HG03354 (cell line): Measurements from ENCODE around the gene NMRAL1.

Experiments
- ATAC-seq: cut with Tn5 transposase; IDR thresholded peaks from one replicate; pipeline ENCODE4 v1.9.1; 2021; ENCODE audit warnings: mild to moderate bottlenecking; ENCODE audit not compliant: unreplicated experiment, poor library complexity, severe bottlenecking

Gene NMRAL1

DNA sequence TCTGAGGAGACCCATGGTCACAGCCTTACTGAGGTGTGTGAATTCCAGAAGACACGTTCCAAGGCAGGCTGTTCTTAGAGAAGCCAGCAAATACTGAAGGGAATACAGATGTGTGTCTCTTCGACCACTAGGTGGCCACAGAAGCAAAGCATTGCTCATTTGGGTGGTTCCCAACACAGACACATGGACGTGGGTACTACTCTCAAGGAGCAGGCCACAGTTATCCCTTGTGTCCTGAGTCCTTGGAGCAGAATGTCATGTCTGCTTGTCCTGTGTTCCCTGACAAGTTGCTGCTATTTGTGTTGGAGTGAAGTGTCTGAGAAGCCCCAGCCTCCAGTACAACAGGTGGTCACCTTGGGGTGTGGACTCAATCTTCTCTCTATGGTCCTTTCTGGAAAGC, 32.0 kb upstream of the NMRAL1 start:
- peak; percentile 54 for ATAC-seq

DNA sequence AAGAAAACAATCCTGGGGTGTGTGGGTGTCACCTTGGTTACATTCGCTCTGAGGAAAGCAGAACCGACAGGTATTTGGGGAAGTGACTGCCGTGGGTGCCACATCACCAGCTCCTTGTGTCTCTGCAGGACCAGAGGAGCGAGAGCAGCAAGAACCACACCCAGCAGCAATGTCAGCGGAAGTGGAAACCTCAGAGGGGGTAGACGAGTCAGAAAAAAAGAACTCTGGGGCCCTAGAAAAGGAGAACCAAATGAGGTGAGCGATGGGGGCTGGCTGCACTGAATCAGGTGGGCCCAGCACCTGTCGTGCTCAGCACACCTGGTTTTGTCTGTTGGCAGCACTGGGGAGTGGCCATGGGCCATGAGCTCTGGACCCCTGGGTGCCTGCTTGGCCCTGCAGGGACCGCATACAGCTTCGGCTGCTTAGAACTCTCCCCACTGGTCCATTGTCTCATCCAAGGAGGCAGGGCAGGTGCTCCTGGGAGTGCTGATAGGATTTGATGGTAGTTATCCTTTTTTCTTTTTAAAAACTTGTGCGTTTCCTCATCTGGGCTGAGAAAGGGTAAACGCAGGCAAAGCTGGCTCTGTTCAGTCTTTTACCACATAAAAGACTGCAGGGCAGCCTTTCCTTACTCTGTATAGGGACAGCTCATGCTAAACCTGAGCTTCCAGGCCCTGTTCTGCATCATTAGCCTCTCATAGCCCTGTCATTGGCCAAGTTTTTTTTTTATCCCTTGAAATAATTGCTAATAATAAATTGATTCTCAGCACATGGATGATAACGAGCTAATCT, 31.1 kb upstream of the NMRAL1 start:
- ATAC-seq, result peak; percentile 88

DNA sequence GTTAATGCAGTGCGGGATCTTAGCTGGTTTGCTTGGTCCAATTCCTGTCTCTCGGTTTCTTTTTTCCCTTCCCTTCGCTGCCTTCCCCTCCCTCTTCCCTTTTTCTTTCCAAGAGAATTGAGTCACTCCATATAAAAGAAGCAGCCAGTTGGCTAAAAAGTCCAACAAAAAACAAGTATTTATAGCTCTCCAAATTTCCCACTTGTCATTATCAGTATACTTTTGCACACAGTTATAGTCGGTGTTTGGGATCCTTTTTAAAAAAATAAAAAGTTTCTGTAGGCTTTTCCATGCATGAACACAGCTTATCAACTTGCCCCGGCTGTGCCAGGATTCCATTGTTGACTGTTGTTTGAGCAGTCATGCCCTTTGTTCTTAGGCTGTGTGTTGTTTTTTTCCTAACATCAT, 26.6 kb upstream of the NMRAL1 start:
- ATAC-seq, result no peak

DNA sequence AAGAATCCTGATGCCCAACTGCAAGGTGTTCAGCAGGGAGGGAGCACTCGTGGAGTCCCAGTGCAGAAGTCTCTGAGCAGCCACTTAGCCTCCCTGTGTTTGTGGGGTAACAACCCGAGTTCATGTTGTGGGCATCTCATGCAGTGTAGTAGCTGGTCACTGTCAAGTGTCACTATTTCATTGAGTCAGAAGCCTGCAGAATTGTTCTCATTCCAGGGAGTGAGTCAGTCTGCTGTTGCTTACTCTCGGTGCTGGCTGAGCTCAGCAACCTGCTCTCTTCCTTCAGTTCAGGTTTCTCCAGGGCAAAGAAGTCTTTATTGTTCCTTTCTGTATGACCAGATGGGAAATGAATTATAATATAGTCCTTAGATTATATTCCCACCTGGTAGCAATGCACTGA, 25.8 kb upstream of the NMRAL1 start:
- no peak for ATAC-seq

DNA sequence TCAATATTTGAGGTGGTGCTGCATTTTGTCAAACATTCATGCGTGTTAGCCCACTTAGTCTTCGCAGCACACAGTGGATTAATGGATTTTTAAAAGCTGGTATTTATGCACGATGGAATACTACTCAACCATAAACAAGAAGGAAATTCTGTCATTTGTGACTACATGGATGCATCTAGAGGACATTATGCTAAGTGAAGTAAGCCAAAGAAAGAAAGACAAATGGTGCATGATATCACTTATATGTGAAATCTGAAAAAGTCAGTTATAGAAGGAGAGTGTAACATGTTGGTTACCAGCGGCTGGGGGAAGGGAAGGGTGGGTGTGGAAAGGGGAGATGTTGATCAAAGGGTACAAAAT, 24.8 kb upstream of the NMRAL1 start:
- no peak for ATAC-seq

DNA sequence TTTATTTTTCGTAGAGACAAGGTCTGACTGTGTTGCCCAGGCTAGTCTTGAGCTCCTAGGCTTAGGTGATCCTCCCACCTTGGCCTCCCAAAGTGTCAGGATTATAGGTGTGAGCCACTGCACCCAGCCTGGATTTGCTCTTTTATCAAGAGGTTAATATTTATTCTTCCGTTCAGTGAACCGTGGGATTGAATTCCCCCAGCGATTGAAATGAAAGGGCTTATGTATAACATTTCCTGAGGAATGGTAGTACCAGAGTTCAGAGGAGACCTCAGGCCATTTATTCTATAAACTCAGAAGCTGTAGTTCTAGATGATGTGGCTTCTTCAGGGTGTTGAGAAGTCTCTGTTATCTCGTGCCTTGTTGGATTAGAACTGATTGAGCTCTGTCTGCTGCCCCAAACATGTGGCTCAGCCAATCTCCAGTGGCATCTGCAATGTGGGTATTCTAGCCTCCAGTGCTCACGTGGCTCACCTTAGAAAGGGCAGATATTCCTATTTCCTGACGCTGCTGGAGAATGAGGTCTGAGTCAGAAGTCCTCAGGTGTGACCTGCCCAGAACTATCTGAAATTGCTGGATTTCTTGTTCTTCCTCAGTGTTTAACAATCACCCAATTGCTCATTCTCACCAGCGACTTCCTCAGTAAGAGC, 24.2 kb upstream of the NMRAL1 start:
- no peak for ATAC-seq

DNA sequence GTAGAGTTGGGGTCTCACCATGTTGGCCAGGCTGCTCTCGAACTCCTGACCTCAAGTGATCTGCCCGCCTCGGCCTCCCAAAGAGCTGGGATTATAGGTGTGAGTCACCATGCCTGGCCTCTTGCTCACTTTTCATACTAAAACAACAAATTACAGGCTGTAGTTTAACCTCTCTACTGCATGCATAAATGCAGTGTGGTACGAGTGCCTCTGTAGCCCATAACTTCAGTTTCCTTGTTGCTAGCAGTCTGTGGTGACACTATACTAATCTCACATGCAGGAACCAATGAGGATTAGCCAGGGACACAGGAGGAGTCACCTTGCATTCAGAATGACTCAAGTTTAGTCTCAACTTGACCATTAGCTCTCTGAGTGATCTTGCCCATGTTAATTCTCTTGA, 21.9 kb upstream of the NMRAL1 start:
- ATAC-seq, result no peak

DNA sequence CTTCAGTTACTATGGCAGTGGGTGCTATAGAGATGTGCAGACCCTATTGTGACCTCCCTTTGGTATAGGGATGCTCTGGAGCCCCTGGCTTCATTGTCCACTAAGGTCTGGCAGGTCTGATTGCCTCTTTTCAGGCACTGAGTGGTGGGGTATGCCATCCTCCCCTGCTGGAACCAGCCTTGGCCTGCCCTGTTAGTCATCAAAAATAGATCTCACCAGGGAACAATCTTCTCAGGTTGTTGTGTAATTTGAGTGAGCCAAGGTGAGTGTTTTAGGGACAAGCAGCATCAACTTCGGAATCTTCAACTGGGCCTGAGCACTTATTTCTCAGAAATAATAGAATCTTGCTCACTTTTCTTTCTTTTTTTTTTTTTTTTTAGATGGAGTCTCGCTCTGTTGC, 21.3 kb upstream of the NMRAL1 start:
- no peak for ATAC-seq

DNA sequence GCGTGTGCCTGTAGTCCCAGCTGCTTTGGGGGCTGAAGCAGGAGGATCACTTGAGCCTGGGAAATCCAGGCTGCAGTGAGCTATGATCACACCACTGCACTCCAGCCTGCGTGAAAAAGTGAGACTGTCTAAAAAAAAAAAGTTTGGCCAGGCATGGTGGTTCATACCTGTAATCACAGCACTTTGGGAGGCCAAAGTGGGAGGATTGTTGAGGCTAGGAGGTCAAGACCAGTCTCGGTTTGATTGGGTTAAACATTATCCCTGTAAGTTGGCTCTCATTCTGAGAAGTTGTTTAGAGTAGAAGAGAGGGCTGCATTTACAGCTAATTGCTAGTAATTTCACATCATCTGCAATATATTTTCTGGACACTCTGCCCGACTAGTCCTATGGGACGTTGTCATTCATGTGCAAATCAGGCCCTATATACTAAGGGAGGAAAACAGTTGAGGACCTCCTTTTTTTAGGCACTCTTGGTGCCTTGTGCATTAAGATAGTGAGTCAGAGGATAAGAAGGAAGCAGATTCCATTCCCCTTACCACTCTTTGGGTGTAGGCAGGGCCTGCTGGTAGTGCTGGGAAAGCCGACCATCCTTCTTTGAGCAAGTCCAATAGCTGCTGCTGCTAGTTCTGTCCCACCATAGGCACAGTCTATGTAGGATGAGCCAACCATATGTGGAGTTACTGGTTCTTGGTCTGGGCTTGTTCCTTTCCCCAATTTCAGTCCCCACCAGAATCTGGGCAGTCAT, 20.5 kb upstream of the NMRAL1 start:
- no peak for ATAC-seq

DNA sequence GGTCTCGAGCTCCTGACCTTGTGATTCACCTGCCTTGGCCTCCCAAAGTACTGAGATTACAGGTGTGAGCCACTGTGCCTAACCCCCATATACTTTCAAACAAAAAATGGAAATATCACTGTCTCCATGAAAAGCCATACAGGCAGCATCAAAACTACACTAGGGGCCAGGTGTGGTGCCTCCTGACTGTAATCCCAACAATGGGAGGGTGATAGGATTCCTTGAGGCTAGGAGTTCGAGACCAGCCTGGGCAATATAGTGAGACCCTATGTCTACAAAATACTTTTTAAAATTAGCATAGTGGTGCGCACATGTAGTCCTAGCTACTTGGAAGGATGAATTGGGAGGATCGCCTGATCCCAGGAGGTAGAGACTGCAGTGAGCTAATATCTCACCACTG, 17.5 kb upstream of the NMRAL1 start:
- ATAC-seq, result no peak

DNA sequence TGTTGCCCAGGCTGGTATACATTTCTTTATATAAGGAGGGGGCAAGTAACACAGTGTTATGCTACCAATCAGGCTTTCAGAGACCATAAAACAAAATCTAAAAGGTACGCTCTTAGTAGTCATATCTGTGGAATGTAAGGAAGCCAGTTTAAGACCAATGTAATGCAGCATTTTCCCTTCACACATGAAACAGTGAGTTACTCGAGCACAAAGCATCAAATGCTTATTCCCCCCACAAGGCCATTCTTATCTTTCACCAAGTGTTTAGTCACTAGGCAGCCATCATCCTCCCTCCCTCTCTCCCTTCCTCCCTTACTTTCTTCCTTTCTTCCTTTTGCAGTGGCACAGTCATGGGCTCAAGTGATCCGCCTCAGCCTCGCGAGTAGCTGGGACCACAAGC, 14.6 kb upstream of the NMRAL1 start:
- ATAC-seq, result no peak

DNA sequence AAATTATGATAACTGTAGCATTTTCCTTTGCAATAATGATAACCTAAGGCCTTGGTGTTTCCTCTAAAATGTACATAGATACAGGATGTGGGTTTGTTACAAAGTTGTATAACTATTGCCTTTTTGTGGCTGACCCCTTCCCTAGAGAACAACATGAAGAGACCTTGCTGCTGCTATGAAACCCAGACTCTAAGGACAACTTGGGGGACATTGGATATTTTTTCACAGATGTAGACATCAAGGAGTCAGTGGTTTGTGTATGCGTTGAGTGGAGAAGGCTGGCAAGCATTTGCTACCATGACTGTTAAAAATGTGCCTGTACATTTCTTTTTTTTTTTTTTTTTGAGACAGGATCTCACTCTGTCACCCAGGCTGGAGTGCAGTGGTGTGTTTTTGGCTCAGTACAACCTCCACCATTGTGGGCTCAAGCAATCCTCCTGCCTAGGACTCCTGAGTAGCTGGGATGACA, 14.1 kb upstream of the NMRAL1 start:
- ATAC-seq, result no peak

DNA sequence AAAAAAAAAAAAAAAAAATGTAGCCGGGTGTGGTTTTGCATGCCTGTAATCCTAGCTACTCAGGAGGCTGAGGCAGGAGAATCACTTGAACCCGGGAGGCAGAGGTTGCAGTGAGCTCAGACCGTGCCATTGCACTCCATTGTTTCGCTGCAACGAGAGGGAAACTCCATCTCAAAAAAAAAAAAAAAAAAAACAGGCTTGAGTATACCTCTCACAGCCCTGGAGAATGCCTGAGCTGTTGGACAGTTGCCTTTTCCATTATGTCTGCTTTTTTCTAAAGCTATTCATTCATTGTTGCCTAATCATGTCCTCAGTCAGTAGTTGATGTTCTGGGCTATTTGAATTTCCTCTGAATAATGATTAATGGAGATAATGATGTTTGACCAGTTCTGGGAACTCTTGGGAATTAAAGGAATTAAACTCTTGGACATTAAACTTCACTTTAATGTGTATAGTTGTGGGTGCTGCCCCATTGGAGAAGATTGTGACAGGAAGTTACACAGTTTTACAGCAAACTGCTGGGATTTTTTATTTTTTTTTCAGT, 13.6 kb upstream of the NMRAL1 start:
- no peak for ATAC-seq

DNA sequence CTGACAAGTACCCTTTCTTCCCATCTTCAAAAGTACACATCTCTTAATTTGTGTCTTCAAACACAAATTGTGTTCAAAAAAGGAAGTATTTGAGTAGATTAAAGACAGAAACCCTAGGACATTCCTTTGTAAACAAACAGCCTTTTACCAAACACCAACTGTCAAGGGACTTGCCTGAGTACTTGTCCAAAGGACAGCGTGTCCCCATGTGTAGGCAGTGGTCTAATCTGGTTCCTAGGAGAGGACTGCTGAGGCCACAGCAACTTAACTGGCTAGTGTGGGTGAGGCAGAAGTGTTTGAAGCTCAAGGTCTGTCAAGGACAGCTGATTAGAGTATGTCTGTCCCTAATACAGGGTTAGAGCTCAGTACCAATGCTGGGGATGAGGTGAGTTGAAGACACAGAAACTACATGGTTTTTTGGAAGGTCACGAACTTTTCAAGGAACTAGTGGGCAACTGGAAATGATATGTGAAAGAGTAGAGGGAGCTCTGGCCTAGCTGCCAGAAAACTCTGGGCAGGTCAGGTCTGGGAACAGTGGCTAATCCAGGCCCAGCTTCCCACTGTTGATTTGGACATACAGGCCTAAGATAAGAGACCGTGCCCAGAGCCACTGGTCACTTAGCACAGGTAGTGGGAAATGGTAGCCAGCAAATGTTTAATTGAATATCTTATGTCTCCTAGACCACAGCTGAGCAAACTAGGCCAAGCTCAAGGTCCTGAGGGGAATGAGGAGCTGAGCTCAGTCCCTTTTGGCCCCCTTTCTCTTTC, 11.9 kb upstream of the NMRAL1 start:
- no peak for ATAC-seq

DNA sequence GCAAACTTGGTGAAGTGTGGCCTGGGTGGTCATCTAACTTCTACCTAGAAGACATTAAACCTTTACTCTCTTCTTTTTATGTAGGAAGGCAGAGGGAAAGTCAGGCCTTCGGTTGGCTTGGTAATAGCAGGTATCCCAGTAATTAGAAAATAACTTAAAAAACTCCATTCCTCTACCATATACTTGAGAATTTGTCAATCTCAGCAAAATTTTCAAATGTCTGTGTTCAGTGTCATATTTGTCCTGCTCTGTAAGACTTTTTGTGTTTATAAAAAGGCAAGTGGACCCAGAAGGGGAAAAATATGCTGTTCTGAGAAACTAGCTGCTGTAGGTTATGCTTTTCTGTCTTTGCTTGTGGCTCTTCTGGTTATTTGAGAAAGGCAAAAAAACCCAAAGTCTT, 7.5 kb upstream of the NMRAL1 start:
- no peak for ATAC-seq

DNA sequence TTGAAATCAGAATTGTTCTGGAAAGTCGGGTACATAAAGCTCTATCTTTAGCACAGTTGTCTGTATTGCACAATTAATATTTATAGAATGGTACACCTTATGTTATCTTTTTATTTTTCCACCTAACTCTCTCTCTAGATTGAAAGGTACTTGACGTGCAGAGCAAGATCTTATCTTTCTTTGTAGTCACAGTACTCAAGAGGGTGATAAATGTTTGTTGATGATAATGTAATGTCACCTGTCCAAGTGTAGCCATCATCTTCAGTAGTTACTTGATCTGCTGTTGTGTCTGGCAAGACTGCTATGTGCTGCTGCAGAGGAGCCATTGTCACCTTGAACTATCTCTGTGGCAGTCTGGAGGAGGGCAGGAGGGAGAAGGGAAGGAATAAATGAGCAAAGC, 7.1 kb upstream of the NMRAL1 start:
- ATAC-seq, result no peak

DNA sequence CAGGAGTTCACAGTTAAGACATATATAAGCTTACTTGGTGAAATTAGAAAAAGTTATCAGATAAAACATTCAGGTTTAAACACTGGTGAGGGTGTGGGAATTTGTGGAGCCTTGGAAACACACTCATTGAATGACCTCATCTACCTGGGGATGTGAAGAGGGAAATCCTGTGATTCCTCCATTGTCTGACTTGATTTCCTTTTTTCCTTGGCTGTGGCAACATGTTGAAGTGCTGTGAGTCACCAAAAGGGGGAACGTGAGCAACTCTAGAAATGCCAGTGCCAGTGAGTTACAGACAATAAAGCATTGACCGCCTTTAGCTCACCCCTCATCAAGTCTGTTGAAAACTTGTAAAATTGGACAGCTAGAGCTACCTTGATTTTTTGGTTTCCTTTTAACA, 3.5 kb upstream of the NMRAL1 start:
- ATAC-seq, result no peak

DNA sequence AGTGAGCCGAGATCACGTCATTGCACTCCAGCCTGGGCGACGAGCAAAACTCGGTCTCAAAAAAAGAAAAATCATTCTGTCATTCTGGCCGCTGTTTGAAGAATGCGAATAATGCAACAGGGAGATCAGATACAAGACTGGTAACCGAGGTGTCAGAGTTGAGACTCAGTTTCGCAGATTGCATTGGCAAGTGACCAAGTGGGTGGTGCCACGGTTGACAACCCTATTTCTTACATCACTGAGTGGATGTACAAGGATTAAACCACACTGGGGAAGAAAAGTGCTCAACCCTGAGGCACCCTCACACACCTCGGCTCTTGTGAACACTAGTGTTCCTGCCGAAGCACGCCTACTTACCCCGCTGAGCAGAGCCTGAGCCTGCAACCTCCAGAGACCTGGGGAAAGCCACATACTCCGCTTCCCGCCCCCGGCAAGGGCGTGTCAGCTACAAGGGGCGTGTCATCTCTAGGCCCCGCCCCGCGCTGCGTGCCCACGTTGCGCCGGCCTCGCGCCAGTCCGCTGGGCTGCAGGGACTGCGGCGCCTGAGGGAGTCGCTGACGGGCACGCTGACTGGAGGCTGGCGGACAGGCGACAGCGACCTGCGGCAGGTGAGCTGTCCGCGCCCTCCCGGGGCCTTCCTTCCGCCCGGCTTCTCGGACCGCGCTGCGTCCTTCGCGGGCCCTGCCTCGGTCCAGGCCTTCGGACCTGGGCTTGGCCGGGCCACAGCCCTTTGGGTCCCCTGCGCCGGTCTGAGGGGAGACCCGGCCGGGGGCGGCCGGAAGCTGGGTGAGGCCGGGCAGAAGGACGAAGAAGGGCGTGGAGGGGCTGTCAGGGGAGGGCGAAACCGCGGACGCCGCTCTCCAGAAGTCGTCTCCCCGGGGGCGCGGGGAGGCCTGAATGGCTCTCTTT, 1.7 kb upstream of the NMRAL1 start, which contains the start of gene HMOX2:
TSS of gene HMOX2 (plus strand) at position 519 of the 909 bp plus-strand sequence. CDS start 29,127 bp downstream, outside the sequence.
- ATAC-seq, result peak; percentile 79

DNA sequence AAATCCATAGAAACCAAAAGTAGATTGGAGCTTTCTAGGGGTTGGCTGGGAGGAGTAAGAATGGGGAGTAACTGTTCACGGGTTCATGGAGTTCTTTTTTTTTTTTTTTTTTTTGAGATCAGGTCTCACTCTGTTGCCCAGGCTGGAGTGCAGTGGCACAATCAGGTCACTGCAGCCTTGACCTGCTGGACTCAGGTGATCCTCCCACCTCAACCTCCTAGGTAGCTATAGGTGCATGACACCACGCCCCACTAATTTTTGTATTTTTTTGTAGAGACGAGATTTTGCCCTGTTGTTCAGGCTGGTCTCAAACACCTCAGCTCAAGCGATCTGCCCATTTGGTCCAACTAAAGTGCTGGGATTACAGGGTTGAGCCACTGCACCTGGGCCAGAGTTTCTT, 1.5 kb downstream of the NMRAL1 start:
- ATAC-seq, result no peak
